GM12878 (cell line): ENCODE data around the gene TACR1.

Experiments
- CTCF ChIP-seq, 3 experiments: IDR thresholded peaks in 2 of 3; conservative IDR thresholded peaks in 1 of 3; 2 replicates each; pipeline ENCODE4 v1.5.1; 2011; ENCODE audit warnings: low read depth in 3 of 3, low read length in 3 of 3, mild to moderate bottlenecking in 3 of 3, control low read depth in 2 of 3, moderate library complexity in 2 of 3, inconsistent platforms in 1 of 3, mixed read lengths in 1 of 3; ENCODE audit not compliant: control insufficient read depth in 2 of 3, insufficient read depth in 1 of 3; ENCODE audit errors: extremely low read depth in 1 of 3
- EED ChIP-seq: sonication (generic); IDR thresholded peaks from 2 replicates; pipeline ENCODE4 v1.6.1; 2016; ENCODE audit warnings: antibody characterized with exemption, low read depth
- IRF5 ChIP-seq: fragments of 450-650 bp; IDR thresholded peaks from 2 replicates; pipeline ENCODE4 v1.6.1; 2017; ENCODE audit warnings: borderline replicate concordance
- MAX ChIP-seq: IDR thresholded peaks from 2 replicates; pipeline ENCODE4 v1.6.1; 2012; ENCODE audit warnings: low read depth, low read length, improper control_type of control experiment
- MYC ChIP-seq: IDR thresholded peaks from 2 replicates; pipeline ENCODE4 v1.6.1; 2011; ENCODE audit warnings: mild to moderate bottlenecking, low read length, moderate library complexity, inconsistent platforms; ENCODE audit not compliant: insufficient read depth, insufficient replicate concordance, insufficient read length, severe bottlenecking
- PKNOX1 ChIP-seq: fragments of 450-650 bp; IDR thresholded peaks from 2 replicates; pipeline ENCODE4 v1.6.1; 2016; ENCODE audit warnings: mild to moderate bottlenecking
- TCF12 ChIP-seq: IDR thresholded peaks from 2 replicates; pipeline ENCODE4 v1.6.1; 2011; ENCODE audit warnings: low read depth, mild to moderate bottlenecking, low read length
- USF2 ChIP-seq: IDR thresholded peaks from 2 replicates; pipeline ENCODE4 v1.6.1; 2011; ENCODE audit warnings: low read depth, low read length, improper control_type of control experiment, borderline replicate concordance
- ZBTB40 ChIP-seq: fragments of 450-650 bp; IDR thresholded peaks from 2 replicates; pipeline ENCODE4 v1.6.1; 2016; ENCODE audit warnings: mild to moderate bottlenecking, moderate library complexity, borderline replicate concordance
- ZNF622 ChIP-seq: fragments of 450-650 bp; IDR thresholded peaks from 2 replicates; pipeline ENCODE4 v1.6.1; 2017; ENCODE audit warnings: mild to moderate bottlenecking, inconsistent platforms

- TF ChIP-seq MAX = no peak
- no peak for TF ChIP-seq ZNF622
- TF ChIP-seq PKNOX1 = no peak
- TF ChIP-seq EED = no peak
- no peak for TF ChIP-seq ZBTB40
- TF ChIP-seq TCF12 = no peak
- no peak for TF ChIP-seq MYC
- TF ChIP-seq CTCF (IDR thresholded peaks at IDR 0.05 in 2 of 3, conservative IDR thresholded peaks at IDR 0.05 in 1 of 3; ENCODE audit: control insufficient read depth in 2 of 3, extremely low read depth in 1 of 3, insufficient read depth in 1 of 3, low read depth in 3 of 3, low read length in 3 of 3) = no peak
- no peak for TF ChIP-seq USF2
- TF ChIP-seq IRF5 = no peak
Measured at GRCh38 chr2:75097831-75098230, 101.5 kb downstream of the TACR1 start.
